Natural killer cell (primary cell): ENCODE data around the gene PARVG. TPM values are rescaled to one million over a fixed set of nuclear protein-coding genes. Genes with fewer than 3 reads are reported as not detected.

ENCODE experiments used
- ATAC-seq, 3 donors: fragments of 150-1000 bp in 2 of 3; fragments of 200-7000 bp in 1 of 3; cut with Tn5 transposase; 1 replicate in 1 of 3; 2 replicates in 2 of 3; pipeline ENCODE4 v1.10.0; 2021; ENCODE audit warnings: mild to moderate bottlenecking in 2 of 3, moderate library complexity in 2 of 3
- DNase-seq, 2 donors: peaks; one replicate each; pipeline versions ENCODE4 v3.0.0 to v3.0.0-alpha.2; 2013 to 2021; ENCODE audit warnings: mixed read lengths in 1 of 2
- H3K27ac ChIP-seq: one replicate; pipeline ENCODE4 v1.5.1; 2013; ENCODE audit warnings: mild to moderate bottlenecking, low read length
- H3K27me3 ChIP-seq: one replicate; pipeline ENCODE4 v1.6.1; 2013; ENCODE audit warnings: low read length; ENCODE audit not compliant: control insufficient read depth, insufficient read depth
- H3K36me3 ChIP-seq: one replicate; pipeline ENCODE4 v1.6.1; 2013; ENCODE audit warnings: low read length; ENCODE audit not compliant: control insufficient read depth, insufficient read depth
- H3K4me1 ChIP-seq: one replicate; pipeline ENCODE4 v1.6.1; 2013; ENCODE audit warnings: low read length; ENCODE audit not compliant: control insufficient read depth, insufficient read depth
- H3K4me3 ChIP-seq: one replicate; pipeline ENCODE4 v1.5.1; 2013; ENCODE audit warnings: low read length
- H3K9me3 ChIP-seq: one replicate; pipeline ENCODE4 v1.6.1; 2013; ENCODE audit warnings: low read length; ENCODE audit not compliant: control insufficient read depth, insufficient read depth
- H3K27ac Mint-ChIP-seq, 2 donors: one replicate each; pipeline ENCODE4 v1.8.0; 2022; ENCODE audit warnings: mild to moderate bottlenecking in 2 of 2, mixed read lengths in 2 of 2, moderate library complexity in 1 of 2
- H3K27me3 Mint-ChIP-seq, 2 donors: one replicate each; pipeline ENCODE4 v1.8.0; 2022; ENCODE audit warnings: low read depth in 2 of 2, mixed read lengths in 2 of 2
- H3K36me3 Mint-ChIP-seq: one replicate; pipeline ENCODE4 v1.8.0; 2022; ENCODE audit warnings: mixed read lengths
- H3K4me1 Mint-ChIP-seq, 2 donors: one replicate each; pipeline ENCODE4 v1.8.0; 2022; ENCODE audit warnings: mixed read lengths in 2 of 2
- H3K4me3 Mint-ChIP-seq: one replicate; pipeline ENCODE4 v1.8.0; 2022; ENCODE audit warnings: mild to moderate bottlenecking, moderate library complexity, mixed read lengths
- H3K9me3 Mint-ChIP-seq, 2 donors: one replicate each; pipeline ENCODE4 v1.8.0; 2022; ENCODE audit warnings: mixed read lengths in 2 of 2
- CTCF ChIP-seq: fragments of 200-600 bp; IDR thresholded peaks from one replicate; pipeline ENCODE4 v1.8.0; 2022; ENCODE audit warnings: antibody characterized with exemption
- WGBS: methylation state at CpG from one replicate; pipeline ENCODE4 v1.1.7; 2013; ENCODE audit warnings: missing lambda C conversion rate; ENCODE audit not compliant: insufficient coverage; 5-methylcytosine and 5-hydroxymethylcytosine counted together
- intact Hi-C: fragments of 100-400 bp; cut with micrococcal nuclease; formaldehyde crosslinking; loops from one replicate; pipeline ENCODE4 v1.14.2; 2022
- total RNA-seq, 4 donors: library from RNA; stranded (reverse); fragments of 120-200 nt in 1 of 4; gene quantifications; one replicate each; pipeline versions ENCODE4 v1.2.3 to v1.2.4, GENCODE V29; 2013 to 2022

PARVG gene
- total RNA-seq, 3 donors from 2014 or later (not counting 1 experiment from before 2014, with no cell fraction given): 130 to 146 (median 131) TPM

- peaks cover 8% of the 10 kb centered on the region for H3K36me3 ChIP-seq
- intact Hi-C loops: no loop called here
- no peaks in the 10 kb centered on the region for H3K27me3 ChIP-seq
- H3K4me1 Mint-ChIP-seq: peaks cover 20 to 40% of the 10 kb centered on the region in 2 donors
- H3K27me3 Mint-ChIP-seq: no peaks in the 10 kb centered on the region
- ATAC-seq: peak; percentile 80 to 87 (median 84)
- no peak for TF ChIP-seq CTCF
- H3K36me3 Mint-ChIP-seq: no peaks in the 10 kb centered on the region
- no peaks in the 10 kb centered on the region for H3K9me3 Mint-ChIP-seq
- peak; percentile 46 to 57 for DNase-seq
- peaks cover 35% of the 10 kb centered on the region for H3K4me1 ChIP-seq
- no peak overlapping the region for H3K27ac ChIP-seq
- H3K27ac Mint-ChIP-seq: peak overlapping the region in 1 of 2 donors; percentile 16
- H3K4me3 Mint-ChIP-seq: no peak overlapping the region
- H3K4me3 ChIP-seq: no peak overlapping the region
- H3K9me3 ChIP-seq: no peaks in the 10 kb centered on the region
- 85% methylated on average over 8 of the region's 8 CpGs for WGBS
Observed at GRCh38 chr22:44192098-44192815, 11.5 kb downstream of the PARVG start.

- no peaks in the 10 kb centered on the region for H3K9me3 Mint-ChIP-seq
- Histone ChIP-seq H3K27ac (no peak overlapping the region), H3K4me1 (peaks cover 35% of the 10 kb centered on the region), H3K9me3 (no peaks in the 10 kb centered on the region), H3K36me3 (peaks cover 14% of the 10 kb centered on the region), H3K27me3 (no peaks in the 10 kb centered on the region), H3K4me3 (no peak overlapping the region)
- intact Hi-C loops: no loop called here
- peak overlapping the region; percentile 42 for H3K4me3 Mint-ChIP-seq
- DNase-seq: no peak
- H3K4me1 Mint-ChIP-seq: peaks cover 18 to 36% of the 10 kb centered on the region in 2 donors
- 45% methylated on average over 11 of the region's 11 CpGs for WGBS
- H3K36me3 Mint-ChIP-seq: no peaks in the 10 kb centered on the region
- ATAC-seq: no peak
- peak overlapping the region; percentile 23 to 65 for H3K27ac Mint-ChIP-seq
- H3K27me3 Mint-ChIP-seq: no peaks in the 10 kb centered on the region
- TF ChIP-seq CTCF: no peak
Observed at GRCh38 chr22:44192816-44193534, 12.2 kb downstream of the PARVG start.

GRCh38 chr22:44193535-44193891 is 12.8 kb downstream of the PARVG start:
- no peaks in the 10 kb centered on the region for H3K9me3 ChIP-seq
- DNase-seq (peak in 1 of 2 donors; percentile 23), ATAC-seq (no peak)
- H3K27ac Mint-ChIP-seq: peak overlapping the region; percentile 23 to 65
- no peak overlapping the region for H3K4me3 Mint-ChIP-seq
- H3K36me3 Mint-ChIP-seq: peaks cover 2% of the 10 kb centered on the region
- H3K4me1 Mint-ChIP-seq: peaks cover 18 to 40% of the 10 kb centered on the region in 2 donors
- H3K27me3 ChIP-seq: no peaks in the 10 kb centered on the region
- intact Hi-C loops: no loop called here
- no peak for TF ChIP-seq CTCF
- H3K27me3 Mint-ChIP-seq: no peaks in the 10 kb centered on the region
- 37% methylated on average over 3 of the region's 4 CpGs for WGBS
- no peak overlapping the region for H3K27ac ChIP-seq
- no peak overlapping the region for H3K4me3 ChIP-seq
- H3K36me3 ChIP-seq: peaks cover 19% of the 10 kb centered on the region
- H3K4me1 ChIP-seq: peaks cover 35% of the 10 kb centered on the region
- no peaks in the 10 kb centered on the region for H3K9me3 Mint-ChIP-seq
